Heart left ventricle (tissue), 16 donors: ENCODE data around the gene MAP3K20. TPM values are rescaled to one million over a fixed set of nuclear protein-coding genes. Genes with fewer than 3 reads are reported as not detected.
"Not testable (repeated sequence)": the region's sequence is repeated elsewhere in the genome, so short reads cannot be mapped to it uniquely, and the experiment has no call there.

Source experiments
- ATAC-seq, 4 donors: fragments of 200-7000 bp; cut with Tn5 transposase; one replicate each; pipeline ENCODE4 v1.9.1; 2020 to 2022; ENCODE audit warnings: moderate library complexity in 4 of 4, mild to moderate bottlenecking in 3 of 4, moderate number of reproducible peaks in 1 of 4
- DNase-seq, 5 donors: peaks; one replicate each; pipeline ENCODE4 v3.0.0-alpha.2; 2020
- H3K27ac ChIP-seq, 12 donors: fragments of 200-600 bp; sonication (generic) in 4 of 12; one replicate each; pipeline versions ENCODE4 v1.5.0 to v1.8.0; 2016 to 2022; ENCODE audit warnings: mild to moderate bottlenecking in 2 of 12
- H3K27me3 ChIP-seq, 9 donors: fragments of 200-600 bp; sonication (generic) in 2 of 9; one replicate each; pipeline versions ENCODE4 v1.5.1 to v1.8.0; 2016 to 2022; ENCODE audit warnings: mild to moderate bottlenecking in 3 of 9
- H3K36me3 ChIP-seq, 9 donors: fragments of 200-600 bp; sonication (generic) in 2 of 9; one replicate each; pipeline versions ENCODE4 v1.5.0 to v1.8.0; 2018 to 2022; ENCODE audit warnings: mild to moderate bottlenecking in 2 of 9
- H3K4me1 ChIP-seq, 12 donors: fragments of 200-600 bp; sonication (generic) in 4 of 12; one replicate each; pipeline versions ENCODE4 v1.5.0 to v1.8.0; 2016 to 2022; ENCODE audit warnings: mild to moderate bottlenecking in 3 of 12
- H3K4me3 ChIP-seq, 12 donors: fragments of 200-600 bp; sonication (generic) in 4 of 12; one replicate each; pipeline versions ENCODE4 v1.5.0 to v1.8.0; 2017 to 2022; ENCODE audit warnings: mild to moderate bottlenecking in 9 of 12, moderate library complexity in 4 of 12
- H3K9me3 ChIP-seq, 12 donors: fragments of 200-600 bp; sonication (generic) in 4 of 12; one replicate each; pipeline versions ENCODE4 v1.5.0 to v1.8.0; 2016 to 2022; ENCODE audit warnings: mild to moderate bottlenecking in 1 of 12
- POLR2A ChIP-seq, 2 donors: fragments of 450-650 bp; IDR thresholded peaks; one replicate each; pipeline ENCODE4 v1.6.1; 2017; ENCODE audit warnings: antibody characterized with exemption in 2 of 2, mild to moderate bottlenecking in 2 of 2, moderate library complexity in 2 of 2
- WGBS, 4 donors: extraction: QIAGEN DNeasy Blood & Tissue Kit in 2 of 4; methylation state at CpG; one replicate each; pipeline versions ENCODE4 v1.1.5 to v1.1.7; 2013 to 2018; 5-methylcytosine and 5-hydroxymethylcytosine counted together
- intact Hi-C, 10 donors: fragments of 100-400 bp; cut with DNase I; formaldehyde crosslinking; loops; one replicate each; pipeline versions ENCODE4 v1.11.1 to v1.14.2; 2022
- polyA plus RNA-seq, 2 donors: library from polyadenylated mRNA; stranded (reverse); fragments of 200-250 nt; gene quantifications; one replicate each; pipeline ENCODE4 v1.2.3, GENCODE V29; 2013
- total RNA-seq, 9 donors: library from RNA; depleted of rRNA in 2 of 9; stranded (reverse); fragments of >200 nt in 2 of 9; fragmentation: NEBNext Ultra II Directional in 3 of 9; extraction: Animal tissue kit (Norgen Biotek cat#: 25700) in 3 of 9; gene quantifications; one replicate each; pipeline versions ENCODE4 v1.1.0 to v1.2.4, GENCODE V29; 2016 to 2023
- TF ChIP-seq, protein P1 (sequence below), 12 donors: fragments of 200-600 bp; sonication (generic) in 4 of 12; IDR thresholded peaks; one replicate each; pipeline versions ENCODE4 v1.5.0 to v1.8.0; 2018 to 2022; ENCODE audit warnings: antibody characterized with exemption in 12 of 12, mild to moderate bottlenecking in 5 of 12
- donor health status: ischemic (EF 13 %, LVEDD 7.1; RV severe dilation, severe dysfunction).
- donor health status: healthy with polysubstance abuse.
- donor health status: DM: no; HTN: yes; CAD: no.
- donor health status: DM: no; HTN: no; CAD: no.
- donor health status: ischemic (EF 25% LVEDD 6.9; RV normal size, moderate dysfunction).
- donor health status: ischemic (EF 25% LVEDD 5.7; RV mildly dilated, moderate dysfunction).
- donor health status: healthy.
- donor health status: DM: yes; HTN: yes; CAD: no.
- donor health status: ischemic (EF 35%, LVEDD 5.7; RV mildly dilated, moderate dysfunction).
- donor health status: nonischemic (EF 11% LVEDD 7.7; RV severe dilation, severe dysfunction).
- donor health status: DM: yes; HTN: yes; CAD: no.
- donor health status: PGD.
- donor health status: ischemic (EF 29% LVEDD 5.4; RV normal size, mild dysfunction).
- donor health status: nonischemic (EF 23%, LVEDD 6.1; RV moderate dilation, normal function).

The MAP3K20 gene
- total and polyA plus RNA-seq, 11 donors = 98.6 to 487 (median 355) TPM

DNA sequence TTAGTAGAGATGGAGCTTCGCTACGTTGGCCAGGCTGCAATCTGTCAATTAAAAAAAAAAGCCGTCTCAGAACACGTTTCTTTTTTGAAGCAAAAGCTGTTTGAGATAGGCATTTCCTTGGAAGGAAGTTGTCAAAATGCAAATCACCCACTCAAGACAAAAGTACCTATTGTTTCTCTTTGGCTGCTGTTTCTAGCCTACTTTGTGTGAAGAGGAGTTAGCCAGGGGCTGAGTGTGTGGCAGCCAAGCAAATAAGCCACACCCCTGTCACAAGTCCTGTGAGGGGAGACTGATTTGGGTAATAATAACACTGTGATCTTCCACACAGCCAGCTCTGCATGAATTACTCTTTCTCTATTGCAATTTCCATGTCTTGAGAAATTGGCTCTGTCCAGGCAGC is 231.6 kb downstream of the MAP3K20 start:
- ATAC-seq (no peak), DNase-seq (no peak)
- no peak for TF ChIP-seq POLR2A (IDR thresholded peaks at IDR 0.05)
- TF ChIP-seq, protein P1, sequence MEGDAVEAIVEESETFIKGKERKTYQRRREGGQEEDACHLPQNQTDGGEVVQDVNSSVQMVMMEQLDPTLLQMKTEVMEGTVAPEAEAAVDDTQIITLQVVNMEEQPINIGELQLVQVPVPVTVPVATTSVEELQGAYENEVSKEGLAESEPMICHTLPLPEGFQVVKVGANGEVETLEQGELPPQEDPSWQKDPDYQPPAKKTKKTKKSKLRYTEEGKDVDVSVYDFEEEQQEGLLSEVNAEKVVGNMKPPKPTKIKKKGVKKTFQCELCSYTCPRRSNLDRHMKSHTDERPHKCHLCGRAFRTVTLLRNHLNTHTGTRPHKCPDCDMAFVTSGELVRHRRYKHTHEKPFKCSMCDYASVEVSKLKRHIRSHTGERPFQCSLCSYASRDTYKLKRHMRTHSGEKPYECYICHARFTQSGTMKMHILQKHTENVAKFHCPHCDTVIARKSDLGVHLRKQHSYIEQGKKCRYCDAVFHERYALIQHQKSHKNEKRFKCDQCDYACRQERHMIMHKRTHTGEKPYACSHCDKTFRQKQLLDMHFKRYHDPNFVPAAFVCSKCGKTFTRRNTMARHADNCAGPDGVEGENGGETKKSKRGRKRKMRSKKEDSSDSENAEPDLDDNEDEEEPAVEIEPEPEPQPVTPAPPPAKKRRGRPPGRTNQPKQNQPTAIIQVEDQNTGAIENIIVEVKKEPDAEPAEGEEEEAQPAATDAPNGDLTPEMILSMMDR (IDR thresholded peaks at IDR 0.05) = no peak
- peaks cover 0 to 4% (median 0%) of the 10 kb centered on the region in 12 donors for H3K9me3 ChIP-seq
- intact Hi-C loops = no loop called here
- H3K27me3 ChIP-seq = no peaks in the 10 kb centered on the region
- H3K4me3 ChIP-seq = no peak overlapping the region
- no peaks in the 10 kb centered on the region for H3K36me3 ChIP-seq
- H3K4me1 ChIP-seq = no peaks in the 10 kb centered on the region
- 30 to 52% (median 40%) methylated on average over 4 of the region's 4 CpGs for WGBS, 4 donors
- no peak overlapping the region for H3K27ac ChIP-seq

DNA sequence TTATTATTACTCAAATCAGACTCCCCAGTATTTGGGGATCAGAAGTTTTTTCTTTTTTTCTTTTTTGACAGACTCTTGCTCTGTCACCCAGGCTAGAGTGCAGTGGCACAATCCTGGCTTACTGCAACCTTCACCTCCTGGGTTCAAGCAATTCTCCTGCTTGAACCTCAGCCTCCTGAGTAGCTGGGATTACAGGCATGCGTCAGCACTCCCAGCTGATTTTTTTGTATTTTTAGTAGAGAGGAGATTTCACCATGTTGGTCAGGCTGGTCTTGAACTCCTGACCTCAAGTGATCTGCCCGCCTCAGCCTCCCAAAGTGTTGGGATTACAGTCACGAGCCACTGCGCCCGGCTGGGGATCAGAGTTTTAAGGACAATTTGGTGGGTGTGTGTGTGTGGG is 233.7 kb downstream of the MAP3K20 start:
- intact Hi-C loops, H3K27me3 ChIP-seq, H3K9me3 ChIP-seq, H3K4me1 ChIP-seq, H3K36me3 ChIP-seq, ATAC-seq, DNase-seq, H3K27ac ChIP-seq, H3K4me3 ChIP-seq: not testable (repeated sequence)
- WGBS, 4 donors = 67 to 83% (median 71%) methylated on average over 5 of the region's 5 CpGs

DNA sequence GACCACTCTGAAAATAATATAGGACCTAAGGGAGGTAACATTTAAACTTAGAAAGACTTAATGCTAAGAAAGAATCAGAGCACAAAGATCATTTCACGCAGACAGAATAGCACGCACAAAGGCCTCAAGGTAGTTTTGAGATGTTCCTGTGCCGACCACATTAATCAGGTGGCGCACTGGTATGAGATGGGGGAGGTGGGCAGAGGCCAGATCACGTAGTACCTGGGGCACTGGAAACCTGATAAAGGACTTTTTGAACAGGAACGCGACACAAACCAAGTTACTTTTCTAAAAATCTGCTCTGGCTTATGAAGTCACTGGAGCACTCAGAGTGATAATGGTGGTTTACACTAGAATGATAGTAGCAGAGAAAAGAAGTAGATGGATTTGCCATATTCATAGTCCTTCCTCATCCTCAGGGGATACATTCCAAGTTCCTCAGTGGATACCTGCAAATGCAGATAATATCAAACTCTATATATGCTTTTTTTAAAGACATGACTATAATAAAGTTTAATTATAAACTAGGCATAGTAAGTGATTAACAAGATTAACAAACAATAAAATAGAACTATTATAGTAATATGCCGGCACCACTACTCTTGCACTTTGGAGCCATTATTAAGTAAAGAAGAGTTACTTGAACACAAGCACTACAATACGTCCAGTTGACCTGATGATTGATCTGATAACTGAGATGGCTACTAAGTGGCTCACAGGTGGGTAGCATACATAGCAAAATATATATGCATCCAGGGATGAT is 236.4 kb downstream of the MAP3K20 start:
- Histone ChIP-seq H3K4me3 (no peak overlapping the region), H3K36me3 (no peaks in the 10 kb centered on the region), H3K27ac (no peak overlapping the region), H3K9me3 (peaks cover 0 to 5% (median 0%) of the 10 kb centered on the region in 12 donors), H3K4me1 (no peaks in the 10 kb centered on the region), H3K27me3 (no peaks in the 10 kb centered on the region)
- 87 to 91% (median 89%) methylated on average over 9 of the region's 9 CpGs for WGBS, 4 donors
- DNase-seq = no peak
- intact Hi-C loops = no loop called here
- no peak for TF ChIP-seq POLR2A (IDR thresholded peaks at IDR 0.05)
- TF ChIP-seq, protein P1 (IDR thresholded peaks at IDR 0.05) = no peak
- ATAC-seq = no peak
